ENCODE results near the gene TCF25. TPM values are rescaled to one million over a fixed set of nuclear protein-coding genes. Genes with fewer than 3 reads are reported as not detected.

TCF25 gene
- total RNA-seq, 4 donors from 2014 or later, result 60.3 to 221 (median 126) TPM

GRCh38 chr16:89890200-89890599 is 16.8 kb downstream of the TCF25 start:
- Histone ChIP-seq H3K27me3 (no peaks in the 10 kb centered on the region), H3K4me3 (no peak overlapping the region), H3K36me3 (no peaks in the 10 kb centered on the region), H3K27ac (no peak overlapping the region), H3K4me1 (no peaks in the 10 kb centered on the region), H3K9me3 (no peaks in the 10 kb centered on the region)
- TF ChIP-seq CTCF (IDR thresholded peaks at IDR 0.05) (no peak), POLR2A (IDR thresholded peaks at IDR 0.05) (no peak)
- DNase-seq, result no peak
- intact Hi-C loops (cut with DNase I; ENCODE audit: low total_unique reads), result no loop called here

GRCh38 chr16:89890886-89891657 is 17.7 kb downstream of the TCF25 start:
- DNase-seq, result no peak
- Histone ChIP-seq H3K27me3 (no peaks in the 10 kb centered on the region), H3K27ac (no peak overlapping the region), H3K9me3 (no peaks in the 10 kb centered on the region), H3K4me3 (no peak overlapping the region), H3K36me3 (no peaks in the 10 kb centered on the region), H3K4me1 (no peaks in the 10 kb centered on the region)
- intact Hi-C loops (cut with DNase I; ENCODE audit: low total_unique reads), result no loop called here
- TF ChIP-seq CTCF (IDR thresholded peaks at IDR 0.05) (no peak), POLR2A (IDR thresholded peaks at IDR 0.05) (no peak)

- Histone ChIP-seq H3K27me3 (no peaks in the 10 kb centered on the region), H3K36me3 (no peaks in the 10 kb centered on the region), H3K27ac (no peak overlapping the region), H3K4me3 (no peak overlapping the region), H3K9me3 (no peaks in the 10 kb centered on the region), H3K4me1 (no peaks in the 10 kb centered on the region)
- no peak for TF ChIP-seq POLR2A (IDR thresholded peaks at IDR 0.05)
- no peak for TF ChIP-seq CTCF (IDR thresholded peaks at IDR 0.05)
- intact Hi-C loops (cut with DNase I; ENCODE audit: low total_unique reads), result no loop called here
- DNase-seq, result no peak
Measured at GRCh38 chr16:89892055-89892630, 18.8 kb downstream of the TCF25 start.

GRCh38 chr16:89892635-89893034 is 19.2 kb downstream of the TCF25 start:
- H3K36me3 ChIP-seq, result no peaks in the 10 kb centered on the region
- H3K4me3 ChIP-seq, result no peak overlapping the region
- TF ChIP-seq POLR2A (IDR thresholded peaks at IDR 0.05) (no peak), CTCF (IDR thresholded peaks at IDR 0.05) (no peak)
- H3K4me1 ChIP-seq, result no peaks in the 10 kb centered on the region
- DNase-seq, result no peak
- H3K27me3 ChIP-seq, result no peaks in the 10 kb centered on the region
- no peaks in the 10 kb centered on the region for H3K9me3 ChIP-seq
- H3K27ac ChIP-seq, result no peak overlapping the region
- intact Hi-C loops (cut with DNase I; ENCODE audit: low total_unique reads), result no loop called here

Measured in uterus (tissue), 4 donors.